Left ventricle myocardium inferior (tissue), 1 donor: ENCODE results near the gene STOML1. TPM values are rescaled to one million over a fixed set of nuclear protein-coding genes. Genes with fewer than 3 reads are reported as not detected.
A peak's percentile ranks its signal among the peaks of the same experiment; 100 is the strongest.

ENCODE experiments used
- DNase-seq: peaks from one replicate; pipeline ENCODE4 v3.0.0-alpha.2; 2020
- H3K27ac ChIP-seq: fragments of 200-600 bp; replicated peaks from 2 replicates; pipeline ENCODE4 v1.8.0; 2021
- H3K27me3 ChIP-seq: fragments of 200-600 bp; 2 replicates; pipeline ENCODE4 v1.8.0; 2021; ENCODE audit warnings: low read depth
- H3K36me3 ChIP-seq: fragments of 200-600 bp; 2 replicates; pipeline ENCODE4 v1.8.0; 2021
- H3K4me1 ChIP-seq: fragments of 200-600 bp; 2 replicates; pipeline ENCODE4 v1.8.0; 2021
- H3K4me3 ChIP-seq: fragments of 200-600 bp; 2 replicates; pipeline ENCODE4 v1.8.0; 2021; ENCODE audit warnings: mild to moderate bottlenecking, moderate library complexity
- H3K9me3 ChIP-seq: fragments of 200-600 bp; replicated peaks from 2 replicates; pipeline ENCODE4 v1.8.0; 2021
- intact Hi-C: fragments of 100-400 bp; cut with micrococcal nuclease; formaldehyde crosslinking; loops from one replicate; pipeline ENCODE4 v1.11.0; 2022
- total RNA-seq: library from RNA; stranded (reverse); fragmentation: NEBNext Ultra II Directional; extraction: Animal tissue kit (Norgen Biotek cat#: 25700); gene quantifications from one replicate; pipeline ENCODE4 v1.2.1, GENCODE V29; 2021
- TF ChIP-seq, protein P1 (sequence below): fragments of 200-600 bp; IDR thresholded peaks from 2 replicates; pipeline ENCODE4 v1.8.0; 2021; ENCODE audit warnings: antibody characterized with exemption, mild to moderate bottlenecking, borderline replicate concordance
- donor health status: DM: no; HTN: yes; CAD: no; lungs with severe emphysema.

The STOML1 gene
- total RNA-seq, 1 donor from 2014 or later: 26.1 TPM

DNA sequence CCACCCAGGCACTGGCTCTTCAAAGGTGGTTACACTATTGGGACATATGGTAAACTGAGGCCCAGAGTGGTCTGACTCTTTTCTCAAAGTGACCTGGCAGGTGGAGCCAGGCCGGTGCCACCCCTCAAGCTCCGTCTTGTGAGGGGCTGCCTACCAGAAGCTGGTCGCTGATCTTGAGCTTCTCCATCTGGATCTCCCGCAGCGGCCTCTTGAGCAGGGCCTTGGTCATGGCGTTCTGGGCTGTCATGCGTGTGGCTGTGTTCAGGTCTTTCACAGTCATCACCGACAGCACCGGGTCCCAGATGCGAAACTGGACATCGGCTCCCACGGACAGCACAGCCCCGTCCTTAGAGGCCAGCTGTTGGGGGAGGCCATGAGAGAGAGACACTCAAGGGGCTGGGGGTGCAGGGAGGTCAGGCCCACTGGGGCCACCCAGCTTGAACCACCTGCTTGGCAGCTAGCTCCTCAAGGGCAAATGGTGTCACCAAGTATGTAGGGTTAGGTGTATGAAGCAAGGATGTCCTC is 3.6 kb downstream of the STOML1 start:
- TF ChIP-seq, protein P1, sequence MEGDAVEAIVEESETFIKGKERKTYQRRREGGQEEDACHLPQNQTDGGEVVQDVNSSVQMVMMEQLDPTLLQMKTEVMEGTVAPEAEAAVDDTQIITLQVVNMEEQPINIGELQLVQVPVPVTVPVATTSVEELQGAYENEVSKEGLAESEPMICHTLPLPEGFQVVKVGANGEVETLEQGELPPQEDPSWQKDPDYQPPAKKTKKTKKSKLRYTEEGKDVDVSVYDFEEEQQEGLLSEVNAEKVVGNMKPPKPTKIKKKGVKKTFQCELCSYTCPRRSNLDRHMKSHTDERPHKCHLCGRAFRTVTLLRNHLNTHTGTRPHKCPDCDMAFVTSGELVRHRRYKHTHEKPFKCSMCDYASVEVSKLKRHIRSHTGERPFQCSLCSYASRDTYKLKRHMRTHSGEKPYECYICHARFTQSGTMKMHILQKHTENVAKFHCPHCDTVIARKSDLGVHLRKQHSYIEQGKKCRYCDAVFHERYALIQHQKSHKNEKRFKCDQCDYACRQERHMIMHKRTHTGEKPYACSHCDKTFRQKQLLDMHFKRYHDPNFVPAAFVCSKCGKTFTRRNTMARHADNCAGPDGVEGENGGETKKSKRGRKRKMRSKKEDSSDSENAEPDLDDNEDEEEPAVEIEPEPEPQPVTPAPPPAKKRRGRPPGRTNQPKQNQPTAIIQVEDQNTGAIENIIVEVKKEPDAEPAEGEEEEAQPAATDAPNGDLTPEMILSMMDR: no peak
- Histone ChIP-seq H3K27ac (peak overlapping the region; percentile 100), H3K36me3 (peaks cover 18% of the 10 kb centered on the region), H3K27me3 (no peaks in the 10 kb centered on the region), H3K9me3 (no peaks in the 10 kb centered on the region), H3K4me1 (peaks cover 98% of the 10 kb centered on the region), H3K4me3 (no peak overlapping the region)
- intact Hi-C loops: no loop called here
- DNase-seq: no peak

DNA sequence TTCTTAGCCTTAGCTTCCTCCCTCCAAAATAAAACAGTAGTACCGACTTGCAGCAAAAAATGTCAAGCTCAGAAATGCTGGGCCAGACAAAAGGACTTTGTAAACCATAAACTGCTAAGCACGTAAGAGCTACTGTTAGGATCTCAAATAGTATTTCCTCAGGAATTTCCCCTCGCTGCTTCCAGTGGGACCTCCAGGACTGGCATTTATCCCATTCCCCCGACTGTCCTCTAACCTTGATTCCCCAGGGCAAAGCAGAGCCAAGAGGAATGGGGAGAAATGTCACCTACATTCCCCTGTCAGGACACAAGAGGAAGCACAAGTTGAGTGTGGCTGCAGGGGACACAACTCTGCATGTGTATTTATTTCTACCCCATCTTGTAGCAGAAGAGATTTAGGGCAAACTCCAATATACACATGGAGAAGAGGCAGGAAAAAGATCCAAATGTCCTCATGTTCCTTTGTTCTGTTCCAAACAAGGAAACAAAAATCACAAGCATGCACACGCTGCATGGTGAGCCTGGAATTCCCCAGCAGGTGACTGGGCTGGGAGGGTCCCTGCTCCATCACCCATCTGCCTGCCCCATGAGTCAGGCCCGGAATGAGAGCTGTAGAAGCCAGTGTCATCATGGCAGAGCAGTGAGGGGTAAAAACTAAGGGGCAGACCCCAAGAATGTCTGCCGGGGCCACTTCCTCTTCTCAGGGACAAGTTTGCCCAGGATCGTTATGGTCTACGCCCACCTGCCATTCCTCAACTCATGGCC is 4.2 kb downstream of the STOML1 start:
- DNase-seq: no peak
- Histone ChIP-seq H3K4me3 (no peak overlapping the region), H3K9me3 (no peaks in the 10 kb centered on the region), H3K27me3 (no peaks in the 10 kb centered on the region), H3K36me3 (peaks cover 18% of the 10 kb centered on the region), H3K4me1 (peaks cover 98% of the 10 kb centered on the region), H3K27ac (peak overlapping the region; percentile 100)
- intact Hi-C loops: no loop called here
- TF ChIP-seq, protein P1: no peak

DNA sequence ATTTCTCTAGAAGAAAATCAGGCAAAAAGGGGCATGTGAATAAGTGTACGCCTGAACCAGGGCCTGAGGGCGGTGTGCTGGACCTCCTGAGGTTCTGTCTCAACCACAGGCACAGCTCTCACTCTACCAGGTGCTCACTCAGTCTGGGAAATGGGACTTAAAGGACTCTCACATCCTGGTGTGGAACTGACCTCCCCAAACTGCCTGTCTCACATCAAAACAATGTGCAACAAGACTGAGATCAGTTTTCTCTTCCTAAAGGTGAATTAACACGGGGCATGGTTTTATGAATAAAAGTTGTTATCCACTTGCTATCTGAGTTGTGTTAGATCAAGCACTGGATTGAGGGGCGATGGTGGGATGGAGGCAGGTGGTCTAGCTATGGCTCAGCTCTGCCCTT is 4.8 kb downstream of the STOML1 start:
- peak overlapping the region; percentile 100 for H3K27ac ChIP-seq
- DNase-seq: no peak
- no peak overlapping the region for H3K4me3 ChIP-seq
- H3K4me1 ChIP-seq: peaks cover 98% of the 10 kb centered on the region
- peaks cover 18% of the 10 kb centered on the region for H3K36me3 ChIP-seq
- TF ChIP-seq, protein P1: no peak
- no peaks in the 10 kb centered on the region for H3K9me3 ChIP-seq
- H3K27me3 ChIP-seq: no peaks in the 10 kb centered on the region
- intact Hi-C loops: no loop called here

DNA sequence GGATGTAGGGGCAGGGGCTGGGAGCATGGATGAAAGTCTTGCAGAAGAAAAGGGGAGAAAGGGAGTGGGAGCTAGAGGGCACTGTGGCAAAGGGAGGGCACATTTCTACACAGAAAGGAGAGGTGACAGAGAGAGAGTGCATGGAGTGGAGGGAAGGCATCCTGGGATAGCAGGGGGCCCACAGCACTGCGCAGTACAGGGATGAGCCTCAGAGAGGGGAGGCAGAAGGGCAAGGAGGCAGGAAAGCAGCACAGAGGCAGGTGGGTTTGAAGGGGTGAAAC is 5.4 kb downstream of the STOML1 start:
- DNase-seq: no peak
- no peaks in the 10 kb centered on the region for H3K9me3 ChIP-seq
- TF ChIP-seq, protein P1: no peak
- no peaks in the 10 kb centered on the region for H3K27me3 ChIP-seq
- H3K4me3 ChIP-seq: no peak overlapping the region
- peak overlapping the region; percentile 100 for H3K27ac ChIP-seq
- H3K36me3 ChIP-seq: peaks cover 18% of the 10 kb centered on the region
- peaks cover 100% of the 10 kb centered on the region for H3K4me1 ChIP-seq
- intact Hi-C loops: no loop called here

GRCh38 chr15:73986055-73986775 is 5.9 kb downstream of the STOML1 start:
- TF ChIP-seq, protein P1: no peak
- H3K27ac ChIP-seq: peak overlapping the region; percentile 100
- no peak for DNase-seq
- H3K36me3 ChIP-seq: peaks cover 18% of the 10 kb centered on the region
- peaks cover 100% of the 10 kb centered on the region for H3K4me1 ChIP-seq
- no peaks in the 10 kb centered on the region for H3K9me3 ChIP-seq
- intact Hi-C loops: no loop called here
- no peaks in the 10 kb centered on the region for H3K27me3 ChIP-seq
- no peak overlapping the region for H3K4me3 ChIP-seq
